GM18517 (cell line): ENCODE measurements around the gene NAALADL2.

Experiments
- ATAC-seq: cut with Tn5 transposase; IDR thresholded peaks from one replicate; pipeline ENCODE4 v1.9.1; 2021; ENCODE audit warnings: mild to moderate bottlenecking, moderate library complexity; ENCODE audit not compliant: unreplicated experiment

NAALADL2 gene

GRCh38 chr3:175295248-175296130 is 436.4 kb downstream of the NAALADL2 start:
- ATAC-seq, result no peak

GRCh38 chr3:175297216-175297615 is 438.1 kb downstream of the NAALADL2 start:
- ATAC-seq, result no peak

- ATAC-seq, result no peak
Observed at GRCh38 chr3:175301741-175302140, 442.6 kb downstream of the NAALADL2 start.

GRCh38 chr3:175304404-175304803 is 445.3 kb downstream of the NAALADL2 start:
- ATAC-seq, result no peak

GRCh38 chr3:175307642-175308041 is 448.5 kb downstream of the NAALADL2 start:
- ATAC-seq, result peak; percentile 74

GRCh38 chr3:175308097-175308496 is 449.0 kb downstream of the NAALADL2 start:
- peak; percentile 19 for ATAC-seq

- ATAC-seq, result no peak
Observed at GRCh38 chr3:175310046-175310445, 450.9 kb downstream of the NAALADL2 start.

- ATAC-seq, result no peak
Observed at GRCh38 chr3:175311404-175311803, 452.3 kb downstream of the NAALADL2 start.

GRCh38 chr3:175311946-175312345 is 452.8 kb downstream of the NAALADL2 start:
- no peak for ATAC-seq

- no peak for ATAC-seq
Observed at GRCh38 chr3:175312791-175313190, 453.7 kb downstream of the NAALADL2 start.

- no peak for ATAC-seq
Observed at GRCh38 chr3:175316799-175317198, 457.7 kb downstream of the NAALADL2 start.

GRCh38 chr3:175325440-175325839 is 466.3 kb downstream of the NAALADL2 start:
- ATAC-seq, result no peak

GRCh38 chr3:175326041-175326440 is 466.9 kb downstream of the NAALADL2 start:
- no peak for ATAC-seq

- no peak for ATAC-seq
Observed at GRCh38 chr3:175329373-175329772, 470.2 kb downstream of the NAALADL2 start.

GRCh38 chr3:175335229-175335628 is 476.1 kb downstream of the NAALADL2 start:
- ATAC-seq, result no peak

GRCh38 chr3:175336406-175337133 is 477.4 kb downstream of the NAALADL2 start:
- ATAC-seq, result no peak

- ATAC-seq, result no peak
Observed at GRCh38 chr3:175337631-175338030, 478.5 kb downstream of the NAALADL2 start.

GRCh38 chr3:175338775-175339535 is 479.8 kb downstream of the NAALADL2 start:
- ATAC-seq, result no peak

- ATAC-seq, result no peak
Observed at GRCh38 chr3:175340338-175341015, 481.3 kb downstream of the NAALADL2 start.

- ATAC-seq, result no peak
Observed at GRCh38 chr3:175342196-175342595, 483.1 kb downstream of the NAALADL2 start.

GRCh38 chr3:175343946-175344345 is 484.8 kb downstream of the NAALADL2 start:
- no peak for ATAC-seq
